Sigmoid colon (tissue), 4 donors: ENCODE results near the gene KMT2B.

Experiments
- CTCF ChIP-seq, 4 experiments: fragments of 450-650 bp in 3 of 4; fragments of 200-600 bp in 1 of 4; IDR thresholded peaks; one replicate each; pipeline ENCODE4 v1.5.1; 2016 to 2019; ENCODE audit warnings: antibody characterized with exemption in 4 of 4, mild to moderate bottlenecking in 3 of 4, moderate library complexity in 2 of 4
- EP300 ChIP-seq, 4 donors: sonication (generic); formaldehyde crosslinking; IDR thresholded peaks; one replicate each; pipeline ENCODE4 v1.6.1; 2017; ENCODE audit warnings: antibody characterized with exemption in 4 of 4
- POLR2A ChIP-seq, 2 donors: fragments of 450-650 bp; IDR thresholded peaks; one replicate each; pipeline ENCODE4 v1.6.1; 2016; ENCODE audit warnings: antibody characterized with exemption in 2 of 2, mild to moderate bottlenecking in 2 of 2, moderate library complexity in 2 of 2
- POLR2AphosphoS5 ChIP-seq, 4 donors: sonication (generic); formaldehyde crosslinking; IDR thresholded peaks; one replicate each; pipeline ENCODE4 v1.6.1; 2017; ENCODE audit warnings: antibody characterized with exemption in 4 of 4

- TF ChIP-seq EP300 (IDR thresholded peaks at IDR 0.05) (no peak), CTCF (IDR thresholded peaks at IDR 0.05) (no peak), POLR2A (IDR thresholded peaks at IDR 0.05) (no peak), POLR2AphosphoS5 (IDR thresholded peaks at IDR 0.05) (no peak)
These were observed 60.2 kb downstream of the KMT2B start for GRCh38 chr19:35777961-35778360.
